K562 (cell line): ENCODE data around the gene ATPAF2. TPM values are rescaled to one million over a fixed set of nuclear protein-coding genes. Genes with fewer than 3 reads are reported as not detected.

Source experiments
- ATAC-seq: fragments of 200-7000 bp; cut with Tn5 transposase; 3 replicates; pipeline ENCODE4 v1.9.1; 2020; ENCODE audit warnings: moderate library complexity
- BruUV-seq: library from RNA; stranded (reverse); fragments of 400-500 nt; replicated peaks from 2 replicates; lab custom pipeline; 2021; lab: Mats Ljungman, UMichigan
- CTCF ChIA-PET: fragments of 300-600 bp; formaldehyde crosslinking; extraction: SDS; loops from one replicate; lab custom pipeline; 2021; ENCODE audit warnings: low intra/inter-chr PET ratio; lab: Yijun Ruan, JAX
- POLR2A ChIA-PET: fragments of 300-600, 350-650 bp; sonication (Branson Sonifier 250); formaldehyde crosslinking; extraction: SDS; loops from one replicate; lab custom pipeline; 2021; ENCODE audit warnings: antibody characterized with exemption, inconsistent platforms; lab: Yijun Ruan, JAX
- DNase-seq, 4 experiments: peaks; one replicate each; pipeline versions ENCODE4 v3.0.0 to v3.0.0-alpha.2; 2011 to 2018; ENCODE audit warnings: low spot score in 3 of 4, mixed read lengths in 3 of 4; ENCODE audit errors: extremely low read depth in 1 of 4
- FAIRE-seq: peaks from 2 replicates; lab custom pipeline; 2011; peaks lifted over from hg19 to GRCh38; lab: Jason Lieb, UNC
- H2AFZ ChIP-seq: 2 replicates; pipeline ENCODE4 v1.6.0; 2011; ENCODE audit warnings: low read depth, low read length, control low read depth, inconsistent platforms
- H3K27ac ChIP-seq: fragments of 200-600 bp; 3 replicates; pipeline ENCODE4 v1.8.0; 2011; ENCODE audit warnings: low read depth, mild to moderate bottlenecking, control low read depth, inconsistent platforms, low read length, moderate library complexity, mixed read lengths; ENCODE audit errors: extremely low read depth
- H3K27me3 ChIP-seq, 2 experiments: fragments of 300-600 bp in 1 of 2; 2 replicates in 1 of 2; 3 replicates in 1 of 2; pipeline versions ENCODE4 v1.6.0 to v1.8.0; 2011; ENCODE audit warnings: inconsistent platforms in 2 of 2, low read length in 2 of 2, mild to moderate bottlenecking in 1 of 2, mixed read lengths in 1 of 2, moderate library complexity in 1 of 2; ENCODE audit not compliant: control insufficient read depth in 2 of 2, insufficient read depth in 2 of 2
- H3K36me3 ChIP-seq: fragments of 300-600 bp; 3 replicates; pipeline ENCODE4 v1.8.0; 2011; ENCODE audit warnings: mild to moderate bottlenecking, low read length, inconsistent platforms; ENCODE audit not compliant: control insufficient read depth, insufficient read depth
- H3K4me1 ChIP-seq, 2 experiments: fragments of 200-600 bp in 1 of 2; replicated peaks in 1 of 2; 2 replicates in 1 of 2; 3 replicates in 1 of 2; pipeline versions ENCODE4 v1.5.1 to v1.8.0; 2011; ENCODE audit warnings: inconsistent platforms in 2 of 2, low read length in 2 of 2, mild to moderate bottlenecking in 1 of 2, mixed read lengths in 1 of 2, moderate library complexity in 1 of 2; ENCODE audit not compliant: control insufficient read depth in 2 of 2, insufficient read depth in 2 of 2
- H3K4me2 ChIP-seq: 2 replicates; pipeline ENCODE4 v1.6.1; 2011; ENCODE audit warnings: low read length, control low read depth, inconsistent platforms, mixed read lengths; ENCODE audit not compliant: insufficient read depth
- H3K4me3 ChIP-seq: fragments of 200-600 bp; sonication (generic), shearing (Covaris generic); 2 replicates; pipeline ENCODE4 v1.5.1; 2016; ENCODE audit warnings: control low read depth, inconsistent platforms
- H3K79me2 ChIP-seq: fragments of 200-600 bp; 3 replicates; pipeline ENCODE4 v1.8.0; 2011; ENCODE audit warnings: low read length, inconsistent platforms; ENCODE audit not compliant: control insufficient read depth, insufficient read depth
- H3K9ac ChIP-seq, 2 experiments: 2 replicates each; pipeline versions ENCODE4 v1.6.0 to v1.6.1; 2011; ENCODE audit warnings: low read depth in 2 of 2, low read length in 2 of 2, control low read depth in 1 of 2, inconsistent platforms in 1 of 2, mild to moderate bottlenecking in 1 of 2, mixed read lengths in 1 of 2; ENCODE audit not compliant: insufficient read depth in 1 of 2
- H3K9me1 ChIP-seq: one replicate; pipeline ENCODE4 v1.6.0; 2011; ENCODE audit warnings: inconsistent platforms, mild to moderate bottlenecking, low read length, moderate library complexity; ENCODE audit not compliant: control insufficient read depth, insufficient read depth
- H3K9me3 ChIP-seq: replicated peaks from 2 replicates; pipeline ENCODE4 v1.5.1; 2011; ENCODE audit warnings: low read depth, low read length, inconsistent platforms; ENCODE audit not compliant: control insufficient read depth, insufficient read depth
- H4K20me1 ChIP-seq: replicated peaks from 2 replicates; pipeline ENCODE4 v1.6.1; 2011; ENCODE audit warnings: low read length, inconsistent platforms, mixed read lengths; ENCODE audit not compliant: control insufficient read depth, insufficient read depth
- JUN ChIP-seq, 2 experiments: sonication (generic) in 1 of 2; formaldehyde crosslinking in 1 of 2; IDR thresholded peaks; 2 replicates each; pipeline versions ENCODE4 v1.6.1 to v1.8.0; 2012 to 2022; ENCODE audit warnings: borderline replicate concordance in 2 of 2, mild to moderate bottlenecking in 2 of 2, improper control_type of control experiment in 1 of 2, low read depth in 1 of 2, low read length in 1 of 2, missing genetic modification reagents in 1 of 2
- MCM7 ChIP-seq, 2 experiments: fragments of 450-650 bp; IDR thresholded peaks; 2 replicates each; pipeline ENCODE4 v1.6.1; 2016 to 2018
- SMARCB1 ChIP-seq: IDR thresholded peaks from 2 replicates; pipeline ENCODE4 v1.6.1; 2011; ENCODE audit warnings: improper control_type of control experiment, low read depth; ENCODE audit not compliant: insufficient read length
- SREBF2 ChIP-seq: sonication (generic); formaldehyde crosslinking; IDR thresholded peaks from 2 replicates; pipeline ENCODE4 v1.4.0; 2020; ENCODE audit warnings: mild to moderate bottlenecking, missing genetic modification reagents
- TAF9B ChIP-seq: fragments of 450-650 bp; IDR thresholded peaks from 2 replicates; pipeline ENCODE4 v1.6.1; 2018; ENCODE audit warnings: mild to moderate bottlenecking; ENCODE audit not compliant: partially characterized antibody
- WGBS: fragments of 100-300 bp; shearing (Covaris generic); methylation state at CpG from one replicate; pipeline ENCODE4 v1.1.6; 2016; ENCODE audit warnings: low coverage, mixed read lengths; ENCODE audit not compliant: insufficient coverage; ENCODE audit errors: missing lambda C conversion rate; 5-methylcytosine and 5-hydroxymethylcytosine counted together
- in situ Hi-C: fragments of 300-500 bp; cut with MboI; formaldehyde crosslinking; loops from 4 replicates; pipeline ENCODE4 v1.15.0; 2018; ENCODE audit warnings: inconsistent platforms, mixed read lengths
- intact Hi-C: fragments of 100-400 bp; cut with micrococcal nuclease; formaldehyde crosslinking; loops from 2 replicates; pipeline ENCODE4 v1.14.2; 2022
- polyA plus RNA-seq, 8 experiments: library from polyadenylated mRNA; depleted of rRNA in 4 of 8; stranded (reverse) in 5 of 8; unstranded in 3 of 8; fragments of >200 nt; fragmentation: Nextera tagmentation in 2 of 8; fragmentation: Illumina TruSeq in 1 of 8; extraction: Ambion mirVana in 2 of 8; extraction: Trizol in 1 of 8; gene quantifications; 2 replicates each; pipeline versions ENCODE4 v1.2.1 to v1.2.3, GENCODE V29; 2011 to 2014; ENCODE audit warnings: inconsistent platforms in 1 of 8, missing spikeins in 1 of 8
- total RNA-seq, 7 experiments: library from RNA; depleted of rRNA in 6 of 7; stranded (reverse); fragments of >200 nt in 6 of 7; fragmentation: Illumina TruSeq in 2 of 7; extraction: Trizol in 2 of 7; gene quantifications; 2 replicates each; pipeline versions ENCODE4 v1.2.1 to v1.2.3, GENCODE V29; 2011 to 2021; ENCODE audit warnings: low replicate concordance in 1 of 7

ATPAF2 gene
- total and polyA plus RNA-seq, 9 of the 15 experiments (the other 6 are each of a cell fraction or from before 2014, with no cell fraction given), result 2.1 to 19.2 (median 11.3) TPM

- no peak for TF ChIP-seq JUN (IDR thresholded peaks at IDR 0.05; ENCODE audit: borderline replicate concordance, low read depth, low read length)
- TF ChIP-seq JUN (CRISPR knock-in tag; IDR thresholded peaks at IDR 0.05; ENCODE audit: borderline replicate concordance), result no peak
Measured at GRCh38 chr17:17976931-17977570, 61.9 kb downstream of the ATPAF2 start (continued).

DNA sequence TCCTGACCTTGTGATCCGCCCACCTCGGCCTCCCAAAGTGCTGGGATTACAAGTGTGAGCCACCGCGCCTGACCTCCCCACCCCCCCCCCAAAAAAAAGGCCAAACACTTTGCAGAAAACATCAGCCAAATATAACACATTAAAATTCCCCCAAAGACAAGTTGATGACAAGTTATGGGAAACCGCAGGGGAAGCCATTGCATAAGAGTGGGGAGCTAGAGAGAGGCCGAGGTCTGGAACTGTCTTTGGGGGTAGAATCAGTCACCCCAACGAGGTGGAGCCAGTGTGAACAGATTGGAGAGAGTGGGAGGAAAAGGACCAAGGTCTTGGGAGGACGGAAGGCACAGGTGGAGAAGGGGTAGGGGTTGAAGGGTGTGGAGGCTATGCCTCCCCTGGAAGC is 63.5 kb downstream of the ATPAF2 start:
- Histone ChIP-seq H3K9me1 (no peaks in the 10 kb centered on the region), H3K79me2 (peaks cover 3% of the 10 kb centered on the region; the same call in 1 of the 3 replicates), H3K4me2 (no peak overlapping the region), H3K27me3 (no peaks in the 10 kb centered on the region), H3K9me3 (no peaks in the 10 kb centered on the region), H3K36me3 (no peaks in the 10 kb centered on the region), H2AFZ (no peak overlapping the region), H3K4me1 (peaks cover 11 to 14% of the 10 kb centered on the region in 2 experiments; a peak in 4 of 5 replicates)
- DNase-seq (no peak), ATAC-seq (no peak), FAIRE-seq (no peak)
- 10% methylated on average over 4 of the region's 8 CpGs for WGBS
- no TSS peak for BruUV-seq
- ChIA-PET CTCF (no interaction called here), POLR2A (interaction anchor here (0.6 to 1.4 kb wide), 4 partner anchors 10 to 530 kb away, joined by 3 to 4 read pairs (median 4); no protein-coding TSS in a partner anchor)
- no peak for TF ChIP-seq SREBF2
- TF ChIP-seq TAF9B, result no peak
- TF ChIP-seq MCM7 (IDR thresholded peaks at IDR 0.05), result no peak
- TF ChIP-seq SMARCB1, result no peak
- TF ChIP-seq, all 486 proteins: peak for 0
- H3K27ac ChIP-seq, result no peak overlapping the region
- no peaks in the 10 kb centered on the region for H4K20me1 ChIP-seq
- no peak overlapping the region for H3K4me3 ChIP-seq
- in situ Hi-C loops, result no loop called here
- no peak overlapping the region for H3K9ac ChIP-seq
- intact Hi-C loops, result no loop called here
